GM19452 (cell line): ENCODE measurements around the gene RUNX1.
"Not testable (repeated sequence)": the region's sequence is repeated elsewhere in the genome, so short reads cannot be mapped to it uniquely, and the experiment has no call there.

Experiments
- ATAC-seq: cut with Tn5 transposase; IDR thresholded peaks from one replicate; pipeline ENCODE4 v1.9.1; 2021; ENCODE audit not compliant: unreplicated experiment

The RUNX1 gene

DNA sequence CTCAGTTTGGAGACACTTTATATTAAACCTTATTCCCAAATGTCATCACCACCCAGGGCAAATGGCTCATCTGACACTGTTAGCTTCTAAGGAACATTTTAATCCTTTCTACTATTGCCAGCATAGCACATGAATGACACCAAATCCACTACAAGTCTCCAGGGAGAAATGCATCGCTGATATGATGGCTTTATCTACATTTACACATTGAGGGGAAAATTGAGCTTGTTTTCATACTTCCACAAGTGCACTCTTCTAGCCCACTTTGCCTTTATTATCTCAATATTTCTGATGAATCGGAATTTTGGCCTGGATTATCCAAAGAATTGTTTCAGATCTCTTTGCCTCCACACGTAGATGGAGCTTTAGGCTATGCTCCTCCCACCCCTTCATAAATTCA lies 75.4 kb downstream of the RUNX1 start:
- ATAC-seq: no peak

DNA sequence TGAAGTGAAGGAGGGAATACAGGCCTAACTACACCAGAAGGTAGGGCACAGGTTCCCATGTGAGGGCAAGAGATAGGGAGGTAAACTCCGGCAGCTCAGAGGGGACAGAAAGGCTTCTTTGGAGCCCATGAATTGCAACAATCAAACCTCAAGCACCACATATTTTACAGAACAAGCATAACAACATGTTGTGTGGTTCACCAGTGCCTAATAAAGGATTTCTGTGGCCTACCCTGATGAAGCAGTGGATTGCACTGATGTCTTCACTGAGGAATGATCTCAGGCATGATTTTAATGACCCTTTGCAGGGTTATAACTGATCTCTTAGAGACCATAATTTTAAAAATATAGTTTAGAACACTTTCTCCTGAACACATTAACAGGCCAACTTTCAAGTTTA lies 77.4 kb downstream of the RUNX1 start:
- no peak for ATAC-seq

DNA sequence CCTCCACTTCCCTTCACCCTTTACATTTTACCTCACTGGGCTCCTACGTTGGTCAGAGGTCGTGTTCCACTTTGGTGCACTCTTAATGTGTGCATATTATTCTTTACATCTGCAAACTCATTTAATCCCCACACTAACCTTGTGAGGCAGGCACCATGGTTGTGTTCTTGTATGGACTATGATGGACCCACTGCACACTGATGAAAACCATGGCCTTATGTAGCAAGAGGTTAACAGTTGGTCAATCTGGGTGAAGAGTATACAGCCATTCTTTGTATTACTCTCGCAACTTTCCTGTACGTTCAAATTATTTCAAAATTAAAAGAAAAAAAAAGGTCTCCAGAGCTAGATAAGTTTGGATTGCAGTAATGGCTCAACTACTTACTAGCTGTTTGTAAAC lies 78.5 kb downstream of the RUNX1 start:
- ATAC-seq: no peak

- no peak for ATAC-seq
Measured at GRCh38 chr21:34970167-34970500, 79.0 kb downstream of the RUNX1 start.

DNA sequence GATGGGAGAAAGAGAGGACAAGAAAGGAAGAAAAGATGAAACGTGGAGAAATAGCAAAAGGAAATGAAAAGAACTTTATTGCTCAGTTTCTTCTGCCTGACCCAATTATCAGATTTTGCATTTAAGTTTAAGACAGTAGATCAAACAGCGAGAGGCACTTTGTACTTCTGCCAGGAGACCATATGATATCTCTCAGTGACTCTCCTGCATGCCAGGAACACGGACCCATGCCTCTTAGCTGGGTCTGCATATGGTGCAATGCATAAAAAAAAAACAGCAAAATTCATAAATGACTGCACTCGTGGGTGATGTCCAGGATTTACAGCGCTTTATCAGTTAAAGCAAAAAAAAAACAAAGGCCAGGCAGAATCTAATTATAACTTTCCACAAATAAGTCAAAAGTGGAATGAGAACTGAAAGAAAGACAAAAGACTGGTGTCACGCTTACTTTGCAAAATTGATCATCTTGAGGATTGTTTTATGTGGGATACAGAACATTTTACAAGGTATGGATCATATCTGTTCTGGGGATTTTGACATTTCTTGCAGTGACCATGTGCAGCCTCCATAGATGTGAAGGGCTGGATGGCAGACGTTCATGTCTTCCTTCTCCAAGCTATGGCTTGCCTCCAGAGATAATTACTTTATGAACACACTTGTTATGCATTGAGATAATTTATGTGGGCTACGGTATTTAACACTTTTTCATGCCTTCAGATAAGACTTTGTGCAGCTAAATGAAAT lies 79.5 kb downstream of the RUNX1 start:
- ATAC-seq: no peak

- no peak for ATAC-seq
Measured at GRCh38 chr21:34968414-34969333, 80.4 kb downstream of the RUNX1 start.

GRCh38 chr21:34967509-34968289 lies 81.4 kb downstream of the RUNX1 start:
- no peak for ATAC-seq

GRCh38 chr21:34966881-34967280 lies 82.2 kb downstream of the RUNX1 start:
- not testable (repeated sequence) for ATAC-seq

DNA sequence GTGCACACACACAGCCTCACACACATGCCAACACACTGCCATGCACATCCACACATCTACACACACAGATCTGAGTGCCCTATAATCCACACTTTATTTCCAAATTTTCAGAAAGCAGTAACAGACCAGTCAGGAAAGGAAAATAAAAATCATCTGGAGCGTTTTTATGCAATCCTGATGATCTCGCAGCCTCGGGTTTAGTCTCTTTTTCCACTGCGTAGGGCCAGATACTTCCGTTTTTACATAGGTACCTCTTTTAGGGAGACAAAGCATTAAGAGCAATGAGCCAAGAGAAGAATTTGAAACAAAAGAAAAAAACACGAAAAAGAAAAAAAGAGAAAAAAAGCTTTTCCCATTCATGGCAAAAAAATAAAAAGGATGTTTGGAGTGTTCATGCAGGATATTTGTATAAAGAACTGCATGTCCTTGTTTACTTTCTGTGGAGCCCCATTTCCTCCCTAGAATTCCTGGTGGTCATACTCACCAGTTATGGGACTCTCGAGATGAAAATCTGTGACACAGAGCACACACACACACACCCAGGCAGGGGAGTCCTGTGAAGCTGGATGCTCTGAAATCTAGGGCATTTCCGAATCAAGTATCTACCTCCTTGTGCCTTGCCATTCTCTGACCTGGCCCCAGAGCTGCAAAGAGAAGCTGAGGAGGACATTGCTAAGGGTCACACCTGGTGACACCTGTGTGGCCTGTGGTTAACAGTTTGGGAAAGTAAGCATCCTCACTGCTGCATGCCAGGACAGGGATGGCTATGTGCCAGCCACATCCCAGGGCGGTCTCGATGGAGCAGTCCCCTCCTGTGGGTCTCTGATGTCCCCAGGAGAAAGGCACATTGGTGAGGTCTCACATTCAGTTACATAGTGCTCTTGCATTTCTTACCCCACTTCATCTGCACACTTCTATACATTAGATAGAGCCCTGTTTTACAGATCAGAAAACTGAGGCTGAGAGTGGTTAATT lies 83.6 kb downstream of the RUNX1 start:
- ATAC-seq: no peak

GRCh38 chr21:34962586-34963222 lies 86.4 kb downstream of the RUNX1 start:
- no peak for ATAC-seq

DNA sequence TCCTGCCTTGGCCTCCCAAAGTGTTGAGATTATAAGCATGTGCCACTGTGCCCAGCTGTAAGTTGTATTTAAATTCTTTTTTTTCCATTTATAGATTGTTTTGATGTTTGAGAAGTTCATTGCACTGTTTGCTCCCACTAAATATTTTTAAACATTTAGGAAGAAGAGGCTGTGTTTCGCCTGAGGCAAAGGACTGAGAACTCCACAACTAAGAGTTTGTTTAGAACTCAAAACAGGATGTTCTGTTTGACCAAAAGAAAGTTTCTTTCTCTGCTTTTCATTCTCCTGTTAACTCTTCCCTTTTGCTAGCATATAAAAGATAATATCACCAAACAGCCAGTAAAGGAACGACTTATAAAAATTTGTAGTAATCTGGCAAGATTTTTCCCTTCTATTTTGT lies 87.0 kb downstream of the RUNX1 start:
- no peak for ATAC-seq

DNA sequence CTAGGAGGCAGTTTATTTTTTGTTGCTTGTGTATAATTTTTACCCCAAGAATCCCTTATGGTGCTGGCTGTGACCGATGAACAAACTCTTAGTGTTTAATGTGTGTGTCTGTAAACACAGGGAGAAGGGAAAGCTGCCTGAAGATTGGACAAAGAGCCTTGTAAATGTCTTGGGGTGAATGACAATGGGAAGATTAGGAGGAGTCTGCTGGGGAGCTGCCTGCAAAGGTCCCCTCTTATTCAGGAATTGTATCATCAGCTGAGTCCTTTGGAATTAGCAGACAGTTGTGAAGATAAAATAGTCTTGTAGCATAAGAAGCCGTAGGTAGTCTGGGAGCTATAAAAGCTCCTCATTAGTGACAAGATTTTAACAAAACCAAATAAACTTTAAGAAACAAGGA lies 88.4 kb downstream of the RUNX1 start:
- ATAC-seq: no peak

DNA sequence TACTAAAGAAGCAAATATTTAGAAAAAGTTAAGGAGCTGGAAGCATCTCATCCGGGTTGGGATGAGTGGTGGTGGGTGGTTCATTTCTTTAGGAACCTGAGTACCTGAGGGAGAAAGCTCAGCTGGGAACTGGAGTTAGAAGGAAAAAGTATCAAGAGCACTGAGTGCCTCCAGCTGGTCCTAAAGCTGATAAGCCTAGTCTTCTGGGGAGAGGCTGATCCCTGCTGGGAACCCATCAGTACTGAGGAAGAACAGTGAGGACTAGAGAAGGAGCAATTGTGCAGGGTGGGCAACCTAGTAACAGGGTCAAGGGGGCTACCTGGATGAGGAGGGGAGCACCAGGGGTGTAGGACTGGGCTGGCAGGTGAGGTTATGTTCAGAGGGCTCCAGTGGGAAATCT lies 89.5 kb downstream of the RUNX1 start:
- no peak for ATAC-seq

DNA sequence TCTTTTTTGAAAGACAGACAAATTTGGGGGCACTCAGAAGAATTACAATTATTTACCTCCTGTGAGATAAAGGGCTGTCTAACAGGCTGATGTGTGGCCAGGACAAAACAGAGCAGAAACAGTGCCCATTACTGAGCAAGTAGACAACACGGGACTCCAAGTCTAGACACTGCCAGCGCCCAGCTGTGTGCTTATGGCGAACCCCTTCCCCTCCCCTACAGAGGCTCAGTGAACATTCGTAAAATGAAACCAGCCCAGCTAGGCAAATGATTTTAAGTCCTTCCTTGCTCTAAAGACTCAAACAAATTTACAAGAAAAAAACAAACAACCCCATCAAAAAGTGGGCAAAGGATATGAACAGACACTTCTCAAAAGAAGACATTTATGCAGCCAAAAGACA lies 91.1 kb downstream of the RUNX1 start:
- no peak for ATAC-seq

GRCh38 chr21:34956416-34957316 lies 92.4 kb downstream of the RUNX1 start:
- no peak for ATAC-seq

DNA sequence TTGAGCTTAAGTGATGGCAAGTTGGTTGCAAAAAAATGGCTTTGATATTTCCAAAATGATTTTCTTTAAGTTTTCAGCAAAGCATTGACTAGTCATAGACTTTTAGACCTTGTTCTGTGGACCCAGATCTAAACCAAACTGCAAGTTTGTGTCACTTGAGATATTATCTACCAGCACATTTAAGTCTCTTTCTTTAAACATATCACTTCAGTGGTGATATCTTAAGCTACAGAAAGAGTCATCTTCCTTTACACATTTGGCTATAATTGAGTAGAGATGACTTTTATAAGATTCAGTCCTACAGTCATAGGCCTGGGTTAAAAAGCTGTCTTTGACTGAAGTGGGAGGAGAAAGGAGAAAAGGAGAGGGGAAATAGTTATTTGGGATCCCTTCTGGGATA lies 95.2 kb downstream of the RUNX1 start:
- no peak for ATAC-seq

GRCh38 chr21:34952701-34953100 lies 96.4 kb downstream of the RUNX1 start:
- no peak for ATAC-seq

GRCh38 chr21:34951868-34952267 lies 97.2 kb downstream of the RUNX1 start:
- not testable (repeated sequence) for ATAC-seq

GRCh38 chr21:34950980-34951379 lies 98.1 kb downstream of the RUNX1 start:
- no peak for ATAC-seq
